HepG2 (cell line): ENCODE data around the gene ME2.

Experiments
- NFIB ChIP-seq: sonication (generic); formaldehyde crosslinking; IDR thresholded peaks from 2 replicates; pipeline ENCODE4 v1.9.0; 2021; ENCODE audit warnings: missing genetic modification reagents, mild to moderate bottlenecking, borderline replicate concordance
- POLR2AphosphoS5 ChIP-seq: IDR thresholded peaks from 2 replicates; pipeline ENCODE4 v1.6.1; 2012; ENCODE audit warnings: low read depth, low read length
- ZNF138 ChIP-seq: sonication (generic); formaldehyde crosslinking; IDR thresholded peaks from 2 replicates; pipeline ENCODE4 v1.5.0; 2020; ENCODE audit warnings: mild to moderate bottlenecking, low read depth, missing genetic modification reagents
- ZNF230 ChIP-seq: sonication (generic); formaldehyde crosslinking; IDR thresholded peaks from 2 replicates; pipeline ENCODE4 v1.4.0; 2020; ENCODE audit warnings: mild to moderate bottlenecking, missing genetic modification reagents
- ZNF75D ChIP-seq: sonication (generic); formaldehyde crosslinking; IDR thresholded peaks from 2 replicates; pipeline ENCODE4 v1.8.1; 2023; ENCODE audit warnings: missing genetic modification reagents, mild to moderate bottlenecking, borderline replicate concordance
- TF ChIP-seq, protein P1 (sequence below): sonication (generic); formaldehyde crosslinking; IDR thresholded peaks from 2 replicates; pipeline ENCODE4 v1.8.1; 2022; ENCODE audit warnings: low read depth, mild to moderate bottlenecking, missing genetic modification reagents
- TF ChIP-seq, protein P2 (sequence below): sonication (generic); formaldehyde crosslinking; IDR thresholded peaks from 2 replicates; pipeline ENCODE4 v1.5.1; 2020; ENCODE audit warnings: missing genetic modification reagents, mild to moderate bottlenecking, borderline replicate concordance
- TF ChIP-seq, protein P3 (sequence below): sonication (generic); formaldehyde crosslinking; IDR thresholded peaks from 2 replicates; pipeline ENCODE4 v1.8.1; 2023; ENCODE audit warnings: missing genetic modification reagents, inconsistent platforms, borderline replicate concordance
- TF ChIP-seq, protein P4 (sequence below): sonication (generic); formaldehyde crosslinking; IDR thresholded peaks from 2 replicates; pipeline ENCODE4 v1.8.1; 2023; ENCODE audit warnings: mild to moderate bottlenecking, missing genetic modification reagents, borderline replicate concordance

DNA sequence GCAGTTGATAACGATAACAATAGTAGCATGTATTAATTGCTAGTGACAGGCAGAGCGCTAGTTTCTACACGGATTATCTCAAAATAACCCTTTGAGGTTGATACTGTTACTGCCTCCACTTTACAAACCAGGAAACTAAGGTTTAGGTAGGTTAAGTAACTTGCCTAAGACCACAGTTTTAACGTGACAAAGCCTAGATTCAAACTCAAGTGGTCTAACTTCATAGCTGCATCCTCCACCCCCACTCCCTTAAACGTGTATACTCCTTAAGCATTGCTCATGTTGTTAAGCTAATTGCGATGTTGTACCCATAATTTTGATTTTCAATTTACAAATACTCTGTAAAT is 1.2 kb downstream of the ME2 start:
- TF ChIP-seq, protein P1, sequence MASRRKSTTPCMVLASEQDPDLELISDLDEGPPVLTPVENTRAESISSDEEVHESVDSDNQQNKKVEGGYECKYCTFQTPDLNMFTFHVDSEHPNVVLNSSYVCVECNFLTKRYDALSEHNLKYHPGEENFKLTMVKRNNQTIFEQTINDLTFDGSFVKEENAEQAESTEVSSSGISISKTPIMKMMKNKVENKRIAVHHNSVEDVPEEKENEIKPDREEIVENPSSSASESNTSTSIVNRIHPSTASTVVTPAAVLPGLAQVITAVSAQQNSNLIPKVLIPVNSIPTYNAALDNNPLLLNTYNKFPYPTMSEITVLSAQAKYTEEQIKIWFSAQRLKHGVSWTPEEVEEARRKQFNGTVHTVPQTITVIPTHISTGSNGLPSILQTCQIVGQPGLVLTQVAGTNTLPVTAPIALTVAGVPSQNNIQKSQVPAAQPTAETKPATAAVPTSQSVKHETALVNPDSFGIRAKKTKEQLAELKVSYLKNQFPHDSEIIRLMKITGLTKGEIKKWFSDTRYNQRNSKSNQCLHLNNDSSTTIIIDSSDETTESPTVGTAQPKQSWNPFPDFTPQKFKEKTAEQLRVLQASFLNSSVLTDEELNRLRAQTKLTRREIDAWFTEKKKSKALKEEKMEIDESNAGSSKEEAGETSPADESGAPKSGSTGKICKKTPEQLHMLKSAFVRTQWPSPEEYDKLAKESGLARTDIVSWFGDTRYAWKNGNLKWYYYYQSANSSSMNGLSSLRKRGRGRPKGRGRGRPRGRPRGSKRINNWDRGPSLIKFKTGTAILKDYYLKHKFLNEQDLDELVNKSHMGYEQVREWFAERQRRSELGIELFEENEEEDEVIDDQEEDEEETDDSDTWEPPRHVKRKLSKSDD (CRISPR knock-in tag): no peak
- TF ChIP-seq, protein P2, sequence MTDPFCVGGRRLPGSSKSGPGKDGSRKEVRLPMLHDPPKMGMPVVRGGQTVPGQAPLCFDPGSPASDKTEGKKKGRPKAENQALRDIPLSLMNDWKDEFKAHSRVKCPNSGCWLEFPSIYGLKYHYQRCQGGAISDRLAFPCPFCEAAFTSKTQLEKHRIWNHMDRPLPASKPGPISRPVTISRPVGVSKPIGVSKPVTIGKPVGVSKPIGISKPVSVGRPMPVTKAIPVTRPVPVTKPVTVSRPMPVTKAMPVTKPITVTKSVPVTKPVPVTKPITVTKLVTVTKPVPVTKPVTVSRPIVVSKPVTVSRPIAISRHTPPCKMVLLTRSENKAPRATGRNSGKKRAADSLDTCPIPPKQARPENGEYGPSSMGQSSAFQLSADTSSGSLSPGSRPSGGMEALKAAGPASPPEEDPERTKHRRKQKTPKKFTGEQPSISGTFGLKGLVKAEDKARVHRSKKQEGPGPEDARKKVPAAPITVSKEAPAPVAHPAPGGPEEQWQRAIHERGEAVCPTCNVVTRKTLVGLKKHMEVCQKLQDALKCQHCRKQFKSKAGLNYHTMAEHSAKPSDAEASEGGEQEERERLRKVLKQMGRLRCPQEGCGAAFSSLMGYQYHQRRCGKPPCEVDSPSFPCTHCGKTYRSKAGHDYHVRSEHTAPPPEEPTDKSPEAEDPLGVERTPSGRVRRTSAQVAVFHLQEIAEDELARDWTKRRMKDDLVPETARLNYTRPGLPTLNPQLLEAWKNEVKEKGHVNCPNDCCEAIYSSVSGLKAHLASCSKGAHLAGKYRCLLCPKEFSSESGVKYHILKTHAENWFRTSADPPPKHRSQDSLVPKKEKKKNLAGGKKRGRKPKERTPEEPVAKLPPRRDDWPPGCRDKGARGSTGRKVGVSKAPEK (CRISPR knock-in tag): no peak
- TF ChIP-seq ZNF75D (CRISPR knock-in tag) (no peak), NFIB (CRISPR knock-in tag) (no peak), ZNF138 (CRISPR knock-in tag) (no peak), POLR2AphosphoS5 (no peak), ZNF230 (CRISPR knock-in tag) (no peak)
- TF ChIP-seq, protein P3, sequence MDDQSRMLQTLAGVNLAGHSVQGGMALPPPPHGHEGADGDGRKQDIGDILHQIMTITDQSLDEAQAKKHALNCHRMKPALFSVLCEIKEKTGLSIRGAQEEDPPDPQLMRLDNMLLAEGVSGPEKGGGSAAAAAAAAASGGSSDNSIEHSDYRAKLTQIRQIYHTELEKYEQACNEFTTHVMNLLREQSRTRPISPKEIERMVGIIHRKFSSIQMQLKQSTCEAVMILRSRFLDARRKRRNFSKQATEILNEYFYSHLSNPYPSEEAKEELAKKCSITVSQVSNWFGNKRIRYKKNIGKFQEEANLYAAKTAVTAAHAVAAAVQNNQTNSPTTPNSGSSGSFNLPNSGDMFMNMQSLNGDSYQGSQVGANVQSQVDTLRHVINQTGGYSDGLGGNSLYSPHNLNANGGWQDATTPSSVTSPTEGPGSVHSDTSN (CRISPR knock-in tag): no peak
- TF ChIP-seq, protein P4, sequence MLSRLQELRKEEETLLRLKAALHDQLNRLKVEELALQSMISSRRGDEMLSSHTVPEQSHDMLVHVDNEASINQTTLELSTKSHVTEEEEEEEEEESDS: no peak
